GM12865 (cell line): Measurements from ENCODE around the gene PPP1R7.

Source experiments
- DNase-seq: peaks from one replicate; pipeline ENCODE4 v3.0.0; 2010; ENCODE audit warnings: low read depth
- H3K4me3 ChIP-seq: 2 replicates; pipeline ENCODE4 v1.5.1; 2011; ENCODE audit warnings: mild to moderate bottlenecking, low read depth, low read length, control low read depth
- TF ChIP-seq, protein P1 (sequence below): IDR thresholded peaks from 2 replicates; pipeline ENCODE4 v1.5.1; 2011; ENCODE audit warnings: low read length, control low read depth, low read depth, inconsistent platforms; ENCODE audit not compliant: insufficient read depth; ENCODE audit errors: missing control alignments

PPP1R7 gene

GRCh38 chr2:241112592-241112991, 37.7 kb upstream of the PPP1R7 start:
- TF ChIP-seq, protein P1, sequence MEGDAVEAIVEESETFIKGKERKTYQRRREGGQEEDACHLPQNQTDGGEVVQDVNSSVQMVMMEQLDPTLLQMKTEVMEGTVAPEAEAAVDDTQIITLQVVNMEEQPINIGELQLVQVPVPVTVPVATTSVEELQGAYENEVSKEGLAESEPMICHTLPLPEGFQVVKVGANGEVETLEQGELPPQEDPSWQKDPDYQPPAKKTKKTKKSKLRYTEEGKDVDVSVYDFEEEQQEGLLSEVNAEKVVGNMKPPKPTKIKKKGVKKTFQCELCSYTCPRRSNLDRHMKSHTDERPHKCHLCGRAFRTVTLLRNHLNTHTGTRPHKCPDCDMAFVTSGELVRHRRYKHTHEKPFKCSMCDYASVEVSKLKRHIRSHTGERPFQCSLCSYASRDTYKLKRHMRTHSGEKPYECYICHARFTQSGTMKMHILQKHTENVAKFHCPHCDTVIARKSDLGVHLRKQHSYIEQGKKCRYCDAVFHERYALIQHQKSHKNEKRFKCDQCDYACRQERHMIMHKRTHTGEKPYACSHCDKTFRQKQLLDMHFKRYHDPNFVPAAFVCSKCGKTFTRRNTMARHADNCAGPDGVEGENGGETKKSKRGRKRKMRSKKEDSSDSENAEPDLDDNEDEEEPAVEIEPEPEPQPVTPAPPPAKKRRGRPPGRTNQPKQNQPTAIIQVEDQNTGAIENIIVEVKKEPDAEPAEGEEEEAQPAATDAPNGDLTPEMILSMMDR: no peak
- H3K4me3 ChIP-seq: peak overlapping the region; percentile 52
- DNase-seq: peak; percentile 76

GRCh38 chr2:241114836-241115235, 35.4 kb upstream of the PPP1R7 start:
- no peak overlapping the region for H3K4me3 ChIP-seq
- no peak for DNase-seq
- TF ChIP-seq, protein P1: no peak

- DNase-seq: no peak
- TF ChIP-seq, protein P1: no peak
- no peak overlapping the region for H3K4me3 ChIP-seq
These were observed 34.9 kb upstream of the PPP1R7 start for GRCh38 chr2:241115361-241115760.

- no peak overlapping the region for H3K4me3 ChIP-seq
- no peak for DNase-seq
- TF ChIP-seq, protein P1: no peak
These were observed 33.4 kb upstream of the PPP1R7 start for GRCh38 chr2:241116606-241117560.

DNA sequence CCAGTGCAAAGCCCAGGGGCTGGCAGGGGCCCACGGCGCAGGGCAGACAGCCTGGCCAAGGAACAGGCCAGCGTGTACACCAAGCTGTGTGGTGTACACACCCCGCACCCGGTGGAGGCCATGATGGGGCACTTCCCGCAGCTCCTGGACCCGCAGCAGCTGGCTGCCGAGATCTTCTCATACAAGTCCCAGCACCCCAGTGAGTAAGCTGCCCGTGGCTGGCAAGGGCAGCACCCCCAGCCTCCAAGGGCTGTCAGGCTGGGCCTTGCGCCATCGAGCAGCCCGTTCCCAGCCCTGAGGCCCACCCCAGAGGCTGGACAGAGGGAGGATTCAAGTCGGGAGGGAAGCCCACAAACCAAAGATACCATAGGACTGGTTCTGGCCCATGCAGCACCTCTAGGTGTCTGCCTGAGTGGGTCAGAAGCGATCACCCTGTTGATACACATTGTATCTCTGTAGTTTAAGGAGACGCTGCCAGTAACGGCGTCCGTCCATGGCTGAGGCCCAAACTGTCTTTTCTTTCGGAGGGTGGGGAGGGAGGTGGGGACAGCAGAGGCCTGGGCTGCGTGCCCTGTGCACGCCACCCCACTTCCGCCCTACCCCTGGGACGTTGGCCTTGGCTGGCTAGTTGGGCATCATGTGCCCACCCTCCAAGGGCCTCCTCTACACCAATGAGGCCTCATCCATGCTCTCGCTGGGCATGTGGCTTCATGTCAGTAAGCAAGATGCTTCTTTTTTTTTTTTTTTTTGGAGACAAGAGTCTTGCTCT, 31.3 kb upstream of the PPP1R7 start:
- no peak for DNase-seq
- no peak overlapping the region for H3K4me3 ChIP-seq
- TF ChIP-seq, protein P1: no peak

DNA sequence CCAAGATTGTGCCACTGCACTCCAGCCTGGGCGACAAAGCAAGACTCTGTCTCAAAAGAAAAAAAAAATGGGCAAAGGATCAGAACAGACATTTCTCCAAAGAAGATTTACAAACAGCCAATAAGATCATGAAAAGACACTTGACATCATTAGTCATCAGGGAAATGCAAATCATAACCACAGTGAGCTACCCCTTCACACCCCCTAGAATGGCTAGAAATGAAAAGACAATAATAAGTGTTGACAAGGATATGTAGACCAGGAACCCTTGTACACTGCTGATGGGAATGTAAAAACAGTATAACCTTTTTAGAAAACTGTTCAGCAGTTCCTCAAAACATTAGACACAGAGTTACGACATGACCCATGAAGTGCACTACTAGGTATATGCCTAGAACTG, 29.8 kb upstream of the PPP1R7 start:
- H3K4me3 ChIP-seq: no peak overlapping the region
- TF ChIP-seq, protein P1: no peak
- DNase-seq: no peak
